OCI-LY7 (cell line): ENCODE data around the gene SIL1.

ENCODE experiments used
- CTCF ChIP-seq: fragments of 200-600 bp; sonication (generic); conservative IDR thresholded peaks from 2 replicates; pipeline ENCODE4 v1.5.1; 2014; ENCODE audit warnings: mild to moderate bottlenecking, antibody characterized with exemption, low read length, moderate library complexity, mixed read lengths
- EZH2phosphoT487 ChIP-seq: fragments of 200-600 bp; sonication (generic); IDR thresholded peaks from 2 replicates; pipeline ENCODE4 v1.6.1; 2018; ENCODE audit warnings: low read depth, borderline replicate concordance, mild to moderate bottlenecking, mixed run types, antibody characterized with exemption, low read length, moderate library complexity, mixed read lengths

- no peak for TF ChIP-seq CTCF
- no peak for TF ChIP-seq EZH2phosphoT487
Measured at GRCh38 chr5:139019211-139019610, 179.0 kb downstream of the SIL1 start.
